Upper lobe of left lung (tissue), 4 donors: ENCODE results near the gene CHI3L1.

Experiments
- EP300 ChIP-seq, 4 donors: sonication (generic); formaldehyde crosslinking; IDR thresholded peaks; one replicate each; pipeline ENCODE4 v1.5.1; 2017; ENCODE audit warnings: antibody characterized with exemption in 4 of 4, control low read depth in 2 of 4
- POLR2A ChIP-seq, 4 donors: fragments of 450-650 bp; IDR thresholded peaks; one replicate each; pipeline ENCODE4 v1.5.1; 2016 to 2017; ENCODE audit warnings: antibody characterized with exemption in 4 of 4, mild to moderate bottlenecking in 2 of 4
- TF ChIP-seq, protein P1 (sequence below), 6 experiments: fragments of 450-650 bp in 4 of 6; fragments of 200-600 bp in 2 of 6; sonication (generic) in 2 of 6; IDR thresholded peaks; one replicate each; pipeline ENCODE4 v1.5.1; 2016 to 2019; ENCODE audit warnings: antibody characterized with exemption in 6 of 6

DNA sequence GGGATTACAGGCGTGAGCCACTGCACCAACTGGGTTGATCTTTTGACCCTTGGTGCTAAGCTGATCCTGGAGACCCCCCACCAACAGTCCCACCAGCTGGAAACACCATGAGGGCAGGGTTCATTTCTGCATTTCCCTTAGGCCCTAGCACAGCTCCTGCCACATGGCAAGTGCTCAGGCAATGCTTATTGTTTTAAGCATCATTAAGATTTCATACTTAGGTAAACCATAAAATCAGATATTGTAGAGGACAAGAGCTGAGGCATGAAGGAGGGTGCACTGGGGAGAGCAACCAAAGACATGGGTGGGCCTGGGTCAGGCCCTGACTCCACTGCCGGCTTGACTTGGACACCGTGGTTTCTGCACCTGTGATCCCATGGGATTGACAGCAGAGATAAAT, 25.3 kb upstream of the CHI3L1 start:
- TF ChIP-seq, protein P1, sequence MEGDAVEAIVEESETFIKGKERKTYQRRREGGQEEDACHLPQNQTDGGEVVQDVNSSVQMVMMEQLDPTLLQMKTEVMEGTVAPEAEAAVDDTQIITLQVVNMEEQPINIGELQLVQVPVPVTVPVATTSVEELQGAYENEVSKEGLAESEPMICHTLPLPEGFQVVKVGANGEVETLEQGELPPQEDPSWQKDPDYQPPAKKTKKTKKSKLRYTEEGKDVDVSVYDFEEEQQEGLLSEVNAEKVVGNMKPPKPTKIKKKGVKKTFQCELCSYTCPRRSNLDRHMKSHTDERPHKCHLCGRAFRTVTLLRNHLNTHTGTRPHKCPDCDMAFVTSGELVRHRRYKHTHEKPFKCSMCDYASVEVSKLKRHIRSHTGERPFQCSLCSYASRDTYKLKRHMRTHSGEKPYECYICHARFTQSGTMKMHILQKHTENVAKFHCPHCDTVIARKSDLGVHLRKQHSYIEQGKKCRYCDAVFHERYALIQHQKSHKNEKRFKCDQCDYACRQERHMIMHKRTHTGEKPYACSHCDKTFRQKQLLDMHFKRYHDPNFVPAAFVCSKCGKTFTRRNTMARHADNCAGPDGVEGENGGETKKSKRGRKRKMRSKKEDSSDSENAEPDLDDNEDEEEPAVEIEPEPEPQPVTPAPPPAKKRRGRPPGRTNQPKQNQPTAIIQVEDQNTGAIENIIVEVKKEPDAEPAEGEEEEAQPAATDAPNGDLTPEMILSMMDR (IDR thresholded peaks at IDR 0.05) = no peak
- TF ChIP-seq POLR2A (IDR thresholded peaks at IDR 0.05) (no peak), EP300 (IDR thresholded peaks at IDR 0.05) (no peak)
